Lung (tissue), 12 donors: ENCODE results near the gene FMO5. TPM values are rescaled to one million over a fixed set of nuclear protein-coding genes. Genes with fewer than 3 reads are reported as not detected.
A peak's percentile ranks its signal among the peaks of the same experiment; 100 is the strongest.

Experiments used
- ATAC-seq: fragments of 200-7000 bp; cut with Tn5 transposase; one replicate; pipeline ENCODE4 v1.9.1; 2020; ENCODE audit warnings: moderate number of reproducible peaks; ENCODE audit not compliant: insufficient read depth, low FRiP score
- DNase-seq, 3 donors: peaks; one replicate each; pipeline ENCODE4 v3.0.0-alpha.2; 2013 to 2017
- H3K27ac ChIP-seq, 2 donors: one replicate each; pipeline ENCODE4 v1.5.1; 2013; ENCODE audit warnings: mild to moderate bottlenecking in 2 of 2, moderate library complexity in 2 of 2, control low read depth in 1 of 2, inconsistent platforms in 1 of 2, low read depth in 1 of 2, low read length in 1 of 2
- H3K27me3 ChIP-seq, 3 donors: one replicate each; pipeline ENCODE4 v1.5.1; 2013; ENCODE audit warnings: low read length in 2 of 3; ENCODE audit not compliant: control insufficient read depth in 3 of 3, insufficient read depth in 3 of 3
- H3K36me3 ChIP-seq, 4 donors: one replicate each; pipeline ENCODE4 v1.5.1; 2013; ENCODE audit warnings: low read length in 4 of 4, mild to moderate bottlenecking in 1 of 4, moderate library complexity in 1 of 4; ENCODE audit not compliant: control insufficient read depth in 4 of 4, insufficient read depth in 4 of 4
- H3K4me1 ChIP-seq, 5 donors: one replicate each; pipeline ENCODE4 v1.5.1; 2013; ENCODE audit warnings: low read length in 5 of 5, mild to moderate bottlenecking in 2 of 5, moderate library complexity in 1 of 5; ENCODE audit not compliant: control insufficient read depth in 5 of 5, insufficient read depth in 5 of 5
- H3K4me3 ChIP-seq: one replicate; pipeline ENCODE4 v1.5.1; 2013; ENCODE audit warnings: mild to moderate bottlenecking, control low read depth, moderate library complexity
- H3K9ac ChIP-seq, 2 donors: one replicate each; pipeline ENCODE4 v1.5.1; 2013; ENCODE audit warnings: low read length in 2 of 2, control low read depth in 1 of 2; ENCODE audit not compliant: insufficient read depth in 1 of 2
- H3K9me3 ChIP-seq, 4 donors: one replicate each; pipeline ENCODE4 v1.5.1; 2013; ENCODE audit warnings: low read length in 3 of 4, mild to moderate bottlenecking in 1 of 4, moderate library complexity in 1 of 4; ENCODE audit not compliant: control insufficient read depth in 4 of 4, insufficient read depth in 3 of 4
- WGBS, 2 donors: extraction: QIAGEN DNeasy Blood & Tissue Kit; methylation state at CpG; one replicate each; pipeline ENCODE4 v1.1.7; 2013; 5-methylcytosine and 5-hydroxymethylcytosine counted together
- polyA plus RNA-seq, 2 donors: library from polyadenylated mRNA; stranded (reverse); fragments of 200-250 nt; gene quantifications; one replicate each; pipeline ENCODE4 v1.2.1, GENCODE V29; 2013
- total RNA-seq, 2 donors: library from RNA; depleted of rRNA in 1 of 2; stranded (reverse); fragments of >200 nt in 1 of 2; gene quantifications; one replicate each; pipeline ENCODE4 v1.2.1, GENCODE V29; 2014 to 2021
- TF ChIP-seq, protein P1 (sequence below): IDR thresholded peaks from 2 replicates; pipeline ENCODE4 v1.5.1; 2012; ENCODE audit warnings: mild to moderate bottlenecking; ENCODE audit errors: control extremely low read depth, extremely low read depth
- donor health status: control.
- donor health status: control.
- donor health status: Bipolar disorder and iron deficiency.
- donor health status: healthy.
- donor health status: DM: yes; HTN: yes; CAD: no.

Gene FMO5
- total and polyA plus RNA-seq, 4 donors = 10.4 to 78.6 (median 28.2) TPM

DNA sequence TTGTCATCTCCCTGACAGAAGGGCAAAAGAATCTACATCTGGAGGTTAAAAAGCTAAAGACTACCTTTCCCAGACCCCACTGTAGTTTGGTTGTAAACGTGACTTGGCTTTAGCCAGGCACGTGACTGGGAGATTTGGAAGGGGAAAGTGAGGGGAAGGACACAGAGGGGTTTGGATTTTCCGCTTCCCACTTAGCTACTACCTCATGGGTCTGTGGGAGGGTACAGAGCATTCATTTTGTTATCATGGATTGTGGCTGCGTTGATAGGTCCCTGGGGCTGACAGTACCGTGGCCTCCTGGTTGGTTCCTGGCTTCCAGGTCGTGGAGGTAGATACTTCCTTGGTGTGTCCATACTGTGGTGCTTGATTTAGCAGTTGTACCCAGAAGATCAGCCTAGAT is 20.0 kb upstream of the FMO5 start:
- Histone ChIP-seq H3K27ac (no peak overlapping the region), H3K27me3 (no peaks in the 10 kb centered on the region), H3K9me3 (no peaks in the 10 kb centered on the region), H3K4me3 (no peak overlapping the region), H3K9ac (no peak overlapping the region), H3K36me3 (no peaks in the 10 kb centered on the region), H3K4me1 (peaks cover 0 to 14% (median 4%) of the 10 kb centered on the region in 5 donors)
- DNase-seq (no peak), ATAC-seq (no peak)
- WGBS, 2 donors = 93 to 96% methylated on average over 6 of the region's 6 CpGs
- TF ChIP-seq, protein P1, sequence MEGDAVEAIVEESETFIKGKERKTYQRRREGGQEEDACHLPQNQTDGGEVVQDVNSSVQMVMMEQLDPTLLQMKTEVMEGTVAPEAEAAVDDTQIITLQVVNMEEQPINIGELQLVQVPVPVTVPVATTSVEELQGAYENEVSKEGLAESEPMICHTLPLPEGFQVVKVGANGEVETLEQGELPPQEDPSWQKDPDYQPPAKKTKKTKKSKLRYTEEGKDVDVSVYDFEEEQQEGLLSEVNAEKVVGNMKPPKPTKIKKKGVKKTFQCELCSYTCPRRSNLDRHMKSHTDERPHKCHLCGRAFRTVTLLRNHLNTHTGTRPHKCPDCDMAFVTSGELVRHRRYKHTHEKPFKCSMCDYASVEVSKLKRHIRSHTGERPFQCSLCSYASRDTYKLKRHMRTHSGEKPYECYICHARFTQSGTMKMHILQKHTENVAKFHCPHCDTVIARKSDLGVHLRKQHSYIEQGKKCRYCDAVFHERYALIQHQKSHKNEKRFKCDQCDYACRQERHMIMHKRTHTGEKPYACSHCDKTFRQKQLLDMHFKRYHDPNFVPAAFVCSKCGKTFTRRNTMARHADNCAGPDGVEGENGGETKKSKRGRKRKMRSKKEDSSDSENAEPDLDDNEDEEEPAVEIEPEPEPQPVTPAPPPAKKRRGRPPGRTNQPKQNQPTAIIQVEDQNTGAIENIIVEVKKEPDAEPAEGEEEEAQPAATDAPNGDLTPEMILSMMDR = no peak

DNA sequence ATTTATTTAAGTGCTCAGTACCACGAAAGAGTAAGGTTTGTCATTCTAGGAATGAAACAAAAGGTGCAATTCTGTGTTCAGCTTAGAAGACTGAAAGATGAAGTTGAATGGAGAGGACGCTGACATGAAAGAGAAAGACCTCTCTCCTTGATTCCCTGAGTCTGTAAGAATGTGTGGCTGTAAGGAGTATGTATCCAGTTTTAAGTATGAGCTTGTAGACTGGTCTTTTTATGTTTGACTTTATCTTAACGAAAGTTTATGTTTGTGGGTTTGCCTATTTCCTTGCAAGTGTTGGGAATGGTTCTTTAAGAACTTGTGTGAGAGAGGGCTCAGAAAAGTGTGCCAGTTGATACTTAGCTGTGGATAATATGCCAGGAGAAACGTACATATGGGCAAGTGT is 18.7 kb upstream of the FMO5 start:
- peak overlapping the region; percentile 42 to 63 for H3K9ac ChIP-seq
- DNase-seq (peak in 1 of 3 donors; percentile 24), ATAC-seq (no peak)
- TF ChIP-seq, protein P1 = no peak
- peaks cover 3 to 14% (median 7%) of the 10 kb centered on the region in 5 donors for H3K4me1 ChIP-seq
- H3K27ac ChIP-seq = peak overlapping the region in 1 of 2 donors; percentile 87
- H3K4me3 ChIP-seq = no peak overlapping the region
- no peaks in the 10 kb centered on the region for H3K36me3 ChIP-seq
- no peaks in the 10 kb centered on the region for H3K9me3 ChIP-seq
- no peaks in the 10 kb centered on the region for H3K27me3 ChIP-seq
- 2 to 6% methylated on average over 4 of the region's 4 CpGs for WGBS, 2 donors

DNA sequence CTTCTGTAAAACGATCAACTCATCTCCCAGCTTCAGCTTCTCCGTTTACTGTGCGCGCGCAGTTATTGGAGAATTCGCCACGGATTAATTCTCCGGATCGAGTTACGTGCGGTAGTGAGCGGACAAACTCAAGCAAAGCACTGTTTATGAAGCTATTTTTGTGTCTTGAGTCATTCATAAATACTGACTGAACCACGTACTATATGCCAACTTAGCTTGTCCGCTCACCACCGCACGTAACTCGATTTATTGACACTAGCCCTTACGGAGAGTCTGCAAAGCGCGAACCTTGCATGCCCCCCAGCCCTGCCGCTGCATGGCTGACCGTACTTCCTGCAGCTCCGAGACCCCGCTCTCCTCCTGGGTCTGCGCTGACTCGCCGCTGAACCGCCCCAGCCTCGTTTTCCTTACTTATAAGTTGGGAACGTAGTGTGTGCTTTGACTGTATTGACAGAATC is 18.1 kb upstream of the FMO5 start:
- H3K27me3 ChIP-seq = no peaks in the 10 kb centered on the region
- 0% methylated on average over 30 of the region's 30 CpGs for WGBS, 2 donors
- H3K9me3 ChIP-seq = no peaks in the 10 kb centered on the region
- TF ChIP-seq, protein P1 = no peak
- peak overlapping the region; percentile 42 to 63 for H3K9ac ChIP-seq
- DNase-seq (peak in 2 of 3 donors; percentile 39 to 58), ATAC-seq (no peak)
- peaks cover 3 to 14% (median 7%) of the 10 kb centered on the region in 5 donors for H3K4me1 ChIP-seq
- peak overlapping the region; percentile 87 for H3K4me3 ChIP-seq
- H3K27ac ChIP-seq = peak overlapping the region; percentile 87 to 90
- H3K36me3 ChIP-seq = no peaks in the 10 kb centered on the region
